Measurements from ENCODE around the gene SERINC2. TPM values are rescaled to one million over a fixed set of nuclear protein-coding genes. Genes with fewer than 3 reads are reported as not detected.
"Not testable (repeated sequence)": the region's sequence is repeated elsewhere in the genome, so short reads cannot be mapped to it uniquely, and the experiment has no call there.

Gene SERINC2
- total RNA-seq, 1 donor from 2014 or later, result 45.8 TPM

DNA sequence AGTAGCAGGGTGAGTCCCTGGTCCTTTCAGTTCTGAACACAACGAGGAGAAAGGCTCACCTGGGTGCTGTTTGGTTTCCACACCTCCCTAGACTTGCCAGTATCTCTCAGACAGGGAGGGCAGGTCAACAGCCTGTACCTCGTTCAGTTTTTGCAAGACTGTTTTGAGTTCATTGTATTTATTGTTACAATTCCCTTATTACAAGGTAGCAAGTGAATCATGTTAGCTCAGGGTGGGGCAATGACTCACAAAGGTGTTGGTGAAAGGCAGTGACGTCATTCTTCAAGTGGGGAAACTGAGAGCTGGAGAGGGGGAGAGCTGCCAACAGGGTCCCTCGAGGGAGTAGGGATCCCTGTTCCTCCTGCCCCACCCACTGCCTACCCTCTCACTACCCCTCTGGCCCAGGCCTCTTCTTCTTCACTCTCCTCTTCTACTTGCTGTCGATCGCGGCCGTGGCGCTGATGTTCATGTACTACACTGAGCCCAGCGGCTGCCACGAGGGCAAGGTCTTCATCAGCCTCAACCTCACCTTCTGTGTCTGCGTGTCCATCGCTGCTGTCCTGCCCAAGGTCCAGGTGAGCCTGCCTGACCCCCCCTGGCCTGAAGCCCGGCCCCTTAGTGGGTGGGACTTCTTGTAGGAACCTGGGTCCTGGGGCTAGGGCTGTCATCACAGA lies 13.4 kb downstream of the SERINC2 start:
- DNase-seq (ENCODE audit: low read depth), result no peak
- H3K4me3 ChIP-seq (ENCODE audit: low read depth, low read length), result no peak overlapping the region
- TF ChIP-seq, protein P1, sequence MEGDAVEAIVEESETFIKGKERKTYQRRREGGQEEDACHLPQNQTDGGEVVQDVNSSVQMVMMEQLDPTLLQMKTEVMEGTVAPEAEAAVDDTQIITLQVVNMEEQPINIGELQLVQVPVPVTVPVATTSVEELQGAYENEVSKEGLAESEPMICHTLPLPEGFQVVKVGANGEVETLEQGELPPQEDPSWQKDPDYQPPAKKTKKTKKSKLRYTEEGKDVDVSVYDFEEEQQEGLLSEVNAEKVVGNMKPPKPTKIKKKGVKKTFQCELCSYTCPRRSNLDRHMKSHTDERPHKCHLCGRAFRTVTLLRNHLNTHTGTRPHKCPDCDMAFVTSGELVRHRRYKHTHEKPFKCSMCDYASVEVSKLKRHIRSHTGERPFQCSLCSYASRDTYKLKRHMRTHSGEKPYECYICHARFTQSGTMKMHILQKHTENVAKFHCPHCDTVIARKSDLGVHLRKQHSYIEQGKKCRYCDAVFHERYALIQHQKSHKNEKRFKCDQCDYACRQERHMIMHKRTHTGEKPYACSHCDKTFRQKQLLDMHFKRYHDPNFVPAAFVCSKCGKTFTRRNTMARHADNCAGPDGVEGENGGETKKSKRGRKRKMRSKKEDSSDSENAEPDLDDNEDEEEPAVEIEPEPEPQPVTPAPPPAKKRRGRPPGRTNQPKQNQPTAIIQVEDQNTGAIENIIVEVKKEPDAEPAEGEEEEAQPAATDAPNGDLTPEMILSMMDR (conservative IDR thresholded peaks at IDR 0.05; ENCODE audit: low read depth, low read length), result no peak

DNA sequence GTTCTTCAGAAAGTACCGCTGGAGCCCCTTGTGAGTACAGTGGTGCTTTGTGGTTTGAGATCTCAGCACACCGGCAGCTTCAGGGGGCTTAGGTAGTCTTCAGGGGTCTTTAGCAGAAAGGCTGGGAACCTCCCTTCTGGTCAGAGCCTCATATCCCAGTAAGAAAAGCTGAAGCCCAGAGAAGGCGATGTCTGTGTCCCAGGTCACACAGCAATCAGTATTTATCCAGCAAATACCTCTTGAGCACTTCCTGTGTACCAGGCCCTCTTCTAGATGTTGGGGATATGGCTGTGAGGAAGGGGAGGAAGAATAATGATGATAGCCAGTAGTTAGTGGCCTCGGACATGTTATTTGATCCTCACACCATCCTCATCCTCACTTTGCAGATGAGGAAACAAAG lies 14.3 kb downstream of the SERINC2 start:
- TF ChIP-seq, protein P1 (conservative IDR thresholded peaks at IDR 0.05; ENCODE audit: low read depth, low read length), result no peak
- DNase-seq (ENCODE audit: low read depth), result no peak
- H3K4me3 ChIP-seq (ENCODE audit: low read depth, low read length), result no peak overlapping the region

DNA sequence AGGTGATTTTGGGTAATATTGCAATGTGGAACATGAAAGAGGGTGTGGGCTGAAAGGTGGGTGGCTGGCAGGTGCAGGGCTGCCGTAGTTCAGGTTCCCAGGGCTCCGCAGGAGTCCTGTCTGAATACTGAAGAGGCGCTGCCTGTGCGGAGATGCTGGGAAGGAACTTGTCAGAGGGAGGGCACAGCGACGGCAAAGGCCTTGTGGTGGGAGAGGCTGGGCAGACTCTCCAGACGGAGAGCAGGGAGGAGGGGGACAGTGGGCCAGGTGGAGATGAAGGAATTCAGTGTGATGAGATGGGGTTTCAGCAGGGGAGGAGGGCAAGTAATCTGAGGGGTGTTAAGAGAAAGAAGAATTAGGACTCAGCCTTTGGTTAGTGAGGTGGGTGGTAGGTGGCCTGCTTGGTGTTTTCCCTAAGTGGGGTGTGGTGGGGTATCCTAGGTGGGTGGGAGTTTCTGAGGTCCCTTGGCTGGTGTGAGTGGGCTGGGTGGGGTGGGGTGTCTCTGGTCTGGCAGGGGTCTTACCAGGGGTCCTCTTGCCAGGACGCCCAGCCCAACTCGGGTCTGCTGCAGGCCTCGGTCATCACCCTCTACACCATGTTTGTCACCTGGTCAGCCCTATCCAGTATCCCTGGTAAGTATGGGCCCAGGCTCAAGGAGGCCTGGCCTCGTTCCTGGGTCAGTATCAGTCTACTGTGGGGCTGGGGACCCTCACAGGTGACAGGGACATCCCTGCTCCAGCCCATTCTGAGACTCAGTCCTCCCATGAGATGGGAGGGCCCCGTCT lies 15.6 kb downstream of the SERINC2 start:
- H3K4me3 ChIP-seq (ENCODE audit: low read depth, low read length), result no peak overlapping the region
- no peak for DNase-seq (ENCODE audit: low read depth)
- TF ChIP-seq, protein P1 (conservative IDR thresholded peaks at IDR 0.05; ENCODE audit: low read depth, low read length), result no peak

DNA sequence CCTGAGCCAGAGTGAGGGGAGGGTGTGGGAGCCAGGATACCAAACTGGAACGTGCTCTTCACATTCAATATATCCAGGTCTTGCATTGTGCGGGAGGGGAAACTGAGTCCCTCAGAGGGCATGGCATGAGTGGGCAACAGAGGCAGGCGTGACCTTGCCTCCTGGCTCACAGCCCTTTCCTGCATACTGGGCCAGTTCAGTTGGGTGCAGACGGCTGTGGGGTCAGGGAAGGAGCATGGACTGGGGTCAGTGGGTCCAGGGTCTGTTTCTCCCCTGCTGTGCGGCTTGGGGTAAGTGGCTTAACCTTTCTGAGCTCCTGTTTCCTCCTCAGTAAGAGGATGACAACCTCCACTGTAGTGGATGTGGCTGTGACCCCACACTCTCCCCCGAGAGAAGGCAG lies 16.6 kb downstream of the SERINC2 start:
- no peak overlapping the region for H3K4me3 ChIP-seq (ENCODE audit: low read depth, low read length)
- DNase-seq (ENCODE audit: low read depth), result no peak
- TF ChIP-seq, protein P1 (conservative IDR thresholded peaks at IDR 0.05; ENCODE audit: low read depth, low read length), result no peak

GRCh38 chr1:31431351-31432257 lies 18.6 kb downstream of the SERINC2 start:
- not testable (repeated sequence) for H3K4me3 ChIP-seq (ENCODE audit: low read depth, low read length); DNase-seq (ENCODE audit: low read depth)

DNA sequence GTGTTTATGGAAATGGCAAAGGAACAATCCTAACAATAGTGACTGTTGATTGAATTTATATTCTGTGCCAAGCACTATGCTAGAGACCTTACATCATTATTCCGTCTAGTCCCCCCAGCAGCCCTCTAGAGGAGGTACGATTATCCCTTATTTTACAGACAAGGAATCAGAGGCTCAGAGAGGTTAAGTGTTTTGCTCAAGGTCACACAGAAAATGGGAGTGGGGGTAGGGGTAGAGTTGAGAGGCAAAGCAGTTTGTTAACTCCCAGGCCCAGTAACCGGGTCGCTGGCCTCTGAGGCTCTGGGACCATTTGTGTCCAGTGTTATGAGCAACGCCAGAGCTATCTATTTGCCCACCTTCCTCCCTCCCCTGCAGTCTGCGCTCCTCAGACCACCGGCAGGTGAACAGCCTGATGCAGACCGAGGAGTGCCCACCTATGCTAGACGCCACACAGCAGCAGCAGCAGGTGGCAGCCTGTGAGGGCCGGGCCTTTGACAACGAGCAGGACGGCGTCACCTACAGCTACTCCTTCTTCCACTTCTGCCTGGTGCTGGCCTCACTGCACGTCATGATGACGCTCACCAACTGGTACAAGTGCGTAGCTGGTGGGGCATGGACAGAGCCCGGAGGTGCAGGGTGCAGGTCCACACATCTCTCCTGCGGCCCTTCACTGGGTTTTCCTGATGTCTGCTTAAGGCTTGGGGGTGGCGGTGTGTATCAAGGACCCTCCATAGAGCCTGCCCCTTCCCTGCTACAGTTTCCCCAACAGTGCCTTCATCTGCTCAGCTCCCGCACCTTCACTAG lies 19.8 kb downstream of the SERINC2 start:
- H3K4me3 ChIP-seq (ENCODE audit: low read depth, low read length), result no peak overlapping the region
- no peak for DNase-seq (ENCODE audit: low read depth)
- TF ChIP-seq, protein P1 (conservative IDR thresholded peaks at IDR 0.05; ENCODE audit: low read depth, low read length), result no peak

Measured in epithelial cell of proximal tubule (primary cell).